AG04450 (cell line): ENCODE results near the gene FPGS. TPM values are rescaled to one million over a fixed set of nuclear protein-coding genes. Genes with fewer than 3 reads are reported as not detected.
A peak's percentile ranks its signal among the peaks of the same experiment; 100 is the strongest.

ENCODE experiments used
- CTCF ChIA-PET: fragments of 300-600, 350-600 bp; formaldehyde crosslinking; extraction: SDS; loops from one replicate; lab custom pipeline; 2022; ENCODE audit warnings: antibody characterized with exemption, inconsistent platforms; lab: Charles Lee
- POLR2A ChIA-PET: fragments of 350-600 bp; formaldehyde crosslinking; extraction: SDS; loops from one replicate; lab custom pipeline; 2021; ENCODE audit warnings: antibody characterized with exemption, inconsistent platforms; lab: Yijun Ruan, JAX
- DNase-seq: peaks from one replicate; pipeline ENCODE4 v3.0.0-alpha.2; 2011; ENCODE audit warnings: low read depth, low spot score
- H3K27ac ChIP-seq: one replicate; pipeline ENCODE4 v1.5.1; 2012; ENCODE audit warnings: low read depth, low read length, control low read depth
- H3K27me3 ChIP-seq: one replicate; pipeline ENCODE4 v1.6.0; 2012; ENCODE audit warnings: low read length; ENCODE audit not compliant: control insufficient read depth, insufficient read depth
- H3K4me3 ChIP-seq: 2 replicates; pipeline ENCODE4 v1.5.1; 2011; ENCODE audit warnings: mild to moderate bottlenecking, low read depth, low read length, control low read depth
- H3K9me3 ChIP-seq: 2 replicates; pipeline ENCODE4 v1.5.1; 2012; ENCODE audit warnings: low read length; ENCODE audit not compliant: control insufficient read depth, insufficient read depth
- polyA plus RNA-seq: library from polyadenylated mRNA; depleted of rRNA; stranded (reverse); fragments of >200 nt; gene quantifications from 2 replicates; pipeline ENCODE4 v1.2.3, GENCODE V29; 2011
- TF ChIP-seq, protein P1 (sequence below): IDR thresholded peaks from 2 replicates; pipeline ENCODE4 v1.5.1; 2011; ENCODE audit warnings: low read depth, low read length, control low read depth, inconsistent platforms

Gene FPGS
- polyA plus RNA-seq, 1 experiment: 24.8 TPM

DNA sequence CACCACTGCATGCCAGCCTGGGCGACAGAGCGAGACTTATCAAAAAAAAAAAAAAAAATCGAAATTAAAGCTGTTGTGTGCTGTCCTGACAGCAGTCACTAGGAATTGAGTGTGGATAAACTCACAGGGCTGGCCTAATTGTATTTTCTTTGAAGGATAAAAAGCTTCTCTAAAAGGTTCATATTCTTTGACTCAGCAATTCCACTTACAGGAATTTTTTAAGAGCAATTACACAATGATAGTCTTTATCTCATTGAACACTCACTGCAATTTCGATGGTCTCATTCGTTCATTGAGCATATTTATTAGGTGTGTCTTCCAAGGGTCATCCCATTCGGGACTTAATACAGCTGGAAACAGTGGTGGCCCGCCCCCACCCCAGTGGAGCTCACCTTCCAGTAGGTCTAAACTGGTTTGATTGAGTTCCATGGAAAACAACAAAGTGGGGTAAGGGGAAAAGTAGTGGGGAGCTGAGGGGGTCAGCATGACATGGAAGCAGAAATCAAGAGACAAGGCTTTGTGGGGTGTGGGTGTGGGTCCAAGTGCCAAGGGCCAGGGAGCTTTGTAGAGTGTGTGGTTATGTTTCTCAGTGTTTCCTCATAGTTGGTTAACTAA, 10.2 kb upstream of the FPGS start:
- Histone ChIP-seq H3K4me3 (no peak overlapping the region), H3K27me3 (no peaks in the 10 kb centered on the region), H3K9me3 (no peaks in the 10 kb centered on the region), H3K27ac (peak overlapping the region; percentile 78)
- POLR2A ChIA-PET: interaction anchor here (0.7 to 1.8 kb wide), 5 partner anchors 11 to 83 kb away, joined by 4 to 6 read pairs (median 5); no protein-coding TSS in a partner anchor
- TF ChIP-seq, protein P1, sequence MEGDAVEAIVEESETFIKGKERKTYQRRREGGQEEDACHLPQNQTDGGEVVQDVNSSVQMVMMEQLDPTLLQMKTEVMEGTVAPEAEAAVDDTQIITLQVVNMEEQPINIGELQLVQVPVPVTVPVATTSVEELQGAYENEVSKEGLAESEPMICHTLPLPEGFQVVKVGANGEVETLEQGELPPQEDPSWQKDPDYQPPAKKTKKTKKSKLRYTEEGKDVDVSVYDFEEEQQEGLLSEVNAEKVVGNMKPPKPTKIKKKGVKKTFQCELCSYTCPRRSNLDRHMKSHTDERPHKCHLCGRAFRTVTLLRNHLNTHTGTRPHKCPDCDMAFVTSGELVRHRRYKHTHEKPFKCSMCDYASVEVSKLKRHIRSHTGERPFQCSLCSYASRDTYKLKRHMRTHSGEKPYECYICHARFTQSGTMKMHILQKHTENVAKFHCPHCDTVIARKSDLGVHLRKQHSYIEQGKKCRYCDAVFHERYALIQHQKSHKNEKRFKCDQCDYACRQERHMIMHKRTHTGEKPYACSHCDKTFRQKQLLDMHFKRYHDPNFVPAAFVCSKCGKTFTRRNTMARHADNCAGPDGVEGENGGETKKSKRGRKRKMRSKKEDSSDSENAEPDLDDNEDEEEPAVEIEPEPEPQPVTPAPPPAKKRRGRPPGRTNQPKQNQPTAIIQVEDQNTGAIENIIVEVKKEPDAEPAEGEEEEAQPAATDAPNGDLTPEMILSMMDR: no peak
- DNase-seq: no peak
- CTCF ChIA-PET: interaction anchor here (0.5 to 1.9 kb wide), 6 partner anchors 8 to 206 kb away, joined by 3 to 12 read pairs (median 4); partner anchors contain the start of genes FPGS and TOR2A

DNA sequence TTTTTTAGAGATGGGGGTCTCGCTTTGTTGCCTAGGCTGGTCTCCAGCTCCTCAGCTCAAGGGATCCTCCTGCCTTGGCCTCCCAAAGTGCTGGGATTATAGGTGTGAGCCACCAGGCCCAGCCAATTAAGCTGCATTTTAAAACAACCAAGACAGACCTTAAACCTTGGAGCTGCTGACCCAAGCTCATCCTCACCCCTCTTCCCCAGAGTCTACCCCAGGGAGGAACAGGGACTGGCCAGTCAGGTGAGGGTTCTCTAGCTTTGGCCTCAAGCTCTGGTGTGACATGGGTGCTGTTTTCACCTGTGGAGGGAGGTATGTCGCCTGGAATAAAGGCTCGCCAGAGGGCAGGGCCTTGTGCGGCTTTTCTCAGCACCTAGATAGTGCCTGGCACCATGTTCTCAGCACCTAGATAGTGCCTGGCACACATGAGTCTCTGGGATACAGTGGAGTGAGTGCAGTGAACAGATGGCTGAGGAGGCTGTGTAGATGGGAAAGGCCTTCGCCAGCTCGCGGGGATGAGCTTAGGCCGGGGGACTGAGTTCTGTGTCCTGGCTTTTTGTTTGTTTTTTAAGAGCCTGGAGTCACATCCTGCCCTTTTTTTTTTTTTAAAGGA, 9.5 kb upstream of the FPGS start:
- H3K4me3 ChIP-seq: no peak overlapping the region
- H3K27ac ChIP-seq: peak overlapping the region; percentile 78
- no peaks in the 10 kb centered on the region for H3K9me3 ChIP-seq
- no peaks in the 10 kb centered on the region for H3K27me3 ChIP-seq
- TF ChIP-seq, protein P1: no peak
- DNase-seq: no peak
- CTCF ChIA-PET: interaction anchor here (1.0 to 1.9 kb wide), 3 partner anchors 8 to 128 kb away, joined by 4 to 12 read pairs (median 9); no protein-coding TSS in a partner anchor
- POLR2A ChIA-PET: interaction anchor here (0.5 to 1.8 kb wide), 4 partner anchors 10 to 209 kb away, joined by 4 to 5 read pairs (median 4); no protein-coding TSS in a partner anchor

DNA sequence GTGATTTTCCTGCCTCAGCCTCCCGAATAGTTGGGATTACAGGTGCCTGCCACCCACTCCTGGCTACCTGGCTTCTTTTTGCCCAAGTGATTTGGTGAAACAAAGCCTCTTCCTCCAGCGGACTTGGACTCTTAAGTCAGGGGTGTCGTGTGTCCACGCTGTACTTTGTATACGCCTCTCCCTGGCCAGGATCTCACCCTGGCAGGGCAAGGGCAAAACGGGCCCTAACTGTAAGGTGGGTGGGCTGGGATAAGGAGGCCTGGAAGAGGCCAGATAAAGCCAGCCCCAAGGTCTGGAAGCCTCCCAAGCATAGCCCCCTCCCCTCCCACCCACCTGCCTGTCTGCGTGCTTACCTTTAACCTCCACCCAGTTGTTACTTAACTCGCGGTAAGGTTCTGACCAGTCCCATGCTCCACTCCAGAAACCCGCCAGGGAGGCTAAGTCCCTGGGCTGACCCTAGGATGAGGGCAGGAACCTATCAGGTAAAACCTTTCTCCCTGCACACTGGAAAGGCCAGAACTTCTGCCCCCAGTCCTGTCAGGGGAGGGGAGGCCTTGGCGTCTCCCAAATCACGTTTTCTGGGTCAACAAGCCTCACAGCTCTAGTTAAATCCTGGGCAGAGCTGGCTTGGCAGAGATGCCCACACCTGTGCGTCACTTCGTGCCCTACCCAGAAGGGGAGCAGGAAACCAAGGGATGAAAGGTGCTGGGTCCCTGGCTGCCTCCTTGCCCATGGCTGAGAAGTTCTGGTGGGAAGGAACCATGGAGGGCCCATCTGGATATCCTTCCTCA, 8.5 kb upstream of the FPGS start:
- CTCF ChIA-PET: interaction anchor here (1.9 kb wide), 1 partner anchor 75 kb away, joined by 12 read pairs; no protein-coding TSS in a partner anchor
- TF ChIP-seq, protein P1: no peak

DNA sequence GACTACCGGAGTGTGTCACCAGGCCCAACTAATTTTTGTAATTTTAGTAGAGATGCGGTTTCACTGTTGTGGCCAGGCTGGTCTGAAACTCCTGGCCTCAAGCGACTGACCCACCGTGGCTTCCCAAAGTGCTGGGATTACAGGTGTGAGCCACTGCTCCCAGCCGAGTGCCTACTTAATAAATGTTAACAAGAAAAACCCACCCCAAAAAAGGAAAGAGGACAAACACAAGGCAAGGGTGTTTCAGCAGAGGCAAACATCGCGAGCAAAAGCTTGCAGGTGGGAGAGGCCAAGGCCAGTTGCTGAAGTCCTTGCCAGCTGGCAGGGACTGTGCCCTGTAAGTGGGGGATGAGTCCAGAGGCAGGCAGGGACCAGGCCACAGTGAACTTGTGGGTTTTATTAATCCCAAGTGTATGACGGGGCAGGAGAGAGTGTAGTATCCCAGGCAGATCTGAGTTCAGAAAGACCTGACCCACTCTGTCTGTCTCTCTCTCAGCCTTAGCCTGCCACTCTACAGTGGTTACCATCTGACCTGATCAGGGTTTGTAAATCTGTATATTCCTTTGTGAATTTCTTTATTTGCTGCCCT, 6.4 kb upstream of the FPGS start:
- CTCF ChIA-PET: interaction anchor here (0.6 to 1.7 kb wide), 2 partner anchors 76 to 125 kb away, joined by 3 to 5 read pairs; no protein-coding TSS in a partner anchor
- POLR2A ChIA-PET: interaction anchor here (0.7 kb wide), 1 partner anchor 110 kb away, joined by 3 read pairs; no protein-coding TSS in a partner anchor
- no peak for DNase-seq
- TF ChIP-seq, protein P1: no peak
- Histone ChIP-seq H3K27me3 (no peaks in the 10 kb centered on the region), H3K27ac (peak overlapping the region; percentile 73), H3K9me3 (no peaks in the 10 kb centered on the region), H3K4me3 (no peak overlapping the region)

More for the DNA sequence above, 8.5 kb upstream of the FPGS start:
- peak overlapping the region; percentile 42 for H3K27ac ChIP-seq
- DNase-seq: no peak
- H3K27me3 ChIP-seq: no peaks in the 10 kb centered on the region
- H3K4me3 ChIP-seq: no peak overlapping the region
- no peaks in the 10 kb centered on the region for H3K9me3 ChIP-seq
- POLR2A ChIA-PET: interaction anchor here (0.6 to 1.0 kb wide), 2 partner anchors 123 to 187 kb away, joined by 3 to 4 read pairs; partner anchors contain the start of gene ST6GALNAC4
